K562 (cell line): ENCODE results near the gene CREB3L1. TPM values are rescaled to one million over a fixed set of nuclear protein-coding genes. Genes with fewer than 3 reads are reported as not detected.
A peak's percentile ranks its signal among the peaks of the same experiment; 100 is the strongest.

Experiments used
- COPS2 ChIP-seq: fragments of 450-650 bp; conservative IDR thresholded peaks from 2 replicates; pipeline ENCODE4 v1.6.1; 2016; ENCODE audit warnings: mild to moderate bottlenecking, moderate library complexity
- DMBX1 ChIP-seq: fragments of 250-450 bp; sonication (Bioruptor Pico); IDR thresholded peaks from 2 replicates; pipeline ENCODE4 v1.8.0; 2022; ENCODE audit warnings: inconsistent platforms, mild to moderate bottlenecking, moderate library complexity, borderline replicate concordance
- GTF2F1 ChIP-seq: IDR thresholded peaks from 2 replicates; pipeline ENCODE4 v1.6.1; 2011; ENCODE audit warnings: low read depth, low read length, improper control_type of control experiment
- L3MBTL2 ChIP-seq: fragments of 450-650 bp; IDR thresholded peaks from 2 replicates; pipeline ENCODE4 v1.6.1; 2016; ENCODE audit warnings: mild to moderate bottlenecking, moderate library complexity
- NCOA1 ChIP-seq: fragments of 450-650 bp; IDR thresholded peaks from 2 replicates; pipeline ENCODE4 v1.6.1; 2016; ENCODE audit warnings: low read depth
- NR0B1 ChIP-seq: fragments of 450-650 bp; IDR thresholded peaks from one replicate; pipeline ENCODE4 v1.6.1; 2018; ENCODE audit warnings: mild to moderate bottlenecking, moderate library complexity; ENCODE audit not compliant: partially characterized antibody
- POLR2A ChIP-seq: fragments of 450-650 bp; conservative IDR thresholded peaks from 2 replicates; pipeline ENCODE4 v1.6.1; 2016
- PRPF4 ChIP-seq: fragments of 200-400 bp; formaldehyde crosslinking; IDR thresholded peaks from one replicate; pipeline ENCODE4 v1.6.1; 2017; ENCODE audit warnings: low read length, low read depth, mild to moderate bottlenecking; ENCODE audit not compliant: insufficient read depth, poor library complexity, severe bottlenecking
- RBM17 ChIP-seq: fragments of 200-400 bp; formaldehyde crosslinking; IDR thresholded peaks from 2 replicates; pipeline ENCODE4 v1.6.1; 2017; ENCODE audit warnings: low read depth, mild to moderate bottlenecking, low read length, borderline replicate concordance
- REST ChIP-seq, 2 experiments: fragments of 450-650 bp; formaldehyde crosslinking in 1 of 2; IDR thresholded peaks; 2 replicates each; pipeline versions ENCODE4 v1.4.0 to v1.6.1; 2014 to 2020; ENCODE audit warnings: mild to moderate bottlenecking in 2 of 2, borderline replicate concordance in 1 of 2, low read depth in 1 of 2
- SAP30 ChIP-seq: fragments of 200-600 bp; sonication (generic); IDR thresholded peaks from 2 replicates; pipeline ENCODE4 v1.6.1; 2012; ENCODE audit warnings: borderline replicate concordance, low read depth, mild to moderate bottlenecking, moderate library complexity, low read length, control low read depth, inconsistent platforms; ENCODE audit not compliant: insufficient read depth, poor library complexity, severe bottlenecking
- ZNF143 ChIP-seq: sonication (generic); formaldehyde crosslinking; IDR thresholded peaks from 2 replicates; pipeline ENCODE4 v1.9.0; 2022; ENCODE audit warnings: mild to moderate bottlenecking, missing genetic modification reagents
- ZNF398 ChIP-seq: fragments of 250-450 bp; sonication (Bioruptor Pico); IDR thresholded peaks from 2 replicates; pipeline ENCODE4 v1.8.0; 2021; ENCODE audit warnings: moderate library complexity, mild to moderate bottlenecking, inconsistent platforms
- ZNF444 ChIP-seq: fragments of 250-450 bp; sonication (Bioruptor Pico); IDR thresholded peaks from 2 replicates; pipeline ENCODE4 v1.4.0; 2020; ENCODE audit warnings: mild to moderate bottlenecking, moderate library complexity
- polyA plus RNA-seq, 8 experiments: library from polyadenylated mRNA; depleted of rRNA in 4 of 8; stranded (reverse) in 5 of 8; unstranded in 3 of 8; fragments of >200 nt; fragmentation: Nextera tagmentation in 2 of 8; fragmentation: Illumina TruSeq in 1 of 8; extraction: Ambion mirVana in 2 of 8; extraction: Trizol in 1 of 8; gene quantifications; 2 replicates each; pipeline versions ENCODE4 v1.2.1 to v1.2.3, GENCODE V29; 2011 to 2014; ENCODE audit warnings: inconsistent platforms in 1 of 8, missing spikeins in 1 of 8
- total RNA-seq, 7 experiments: library from RNA; depleted of rRNA in 6 of 7; stranded (reverse); fragments of >200 nt in 6 of 7; fragmentation: Illumina TruSeq in 2 of 7; extraction: Trizol in 2 of 7; gene quantifications; 2 replicates each; pipeline versions ENCODE4 v1.2.1 to v1.2.3, GENCODE V29; 2011 to 2021; ENCODE audit warnings: low replicate concordance in 1 of 7

CREB3L1 gene
- total and polyA plus RNA-seq, 9 of the 15 experiments (the other 6 are each of a cell fraction or from before 2014, with no cell fraction given), result 1.2 to 27.6 (median 3.7) TPM

GRCh38 chr11:46237248-46238077, 40.0 kb upstream of the CREB3L1 start (continued):
- no peak for TF ChIP-seq ZNF398 (CRISPR knock-in tag)
- TF ChIP-seq PRPF4, result peak; percentile 23
- no peak for TF ChIP-seq COPS2
- TF ChIP-seq GTF2F1, result no peak
- TF ChIP-seq SAP30, result peak; percentile 71
- no peak for TF ChIP-seq NR0B1
- TF ChIP-seq DMBX1 (CRISPR knock-in tag), result no peak; the same call in none of the 2 replicates
- peak; percentile 80 for TF ChIP-seq POLR2A
- peak; percentile 83; the same call in 1 of the 2 replicates for TF ChIP-seq L3MBTL2
- no peak; the same call in 1 of the 2 replicates for TF ChIP-seq ZNF444
- TF ChIP-seq ZNF143 (CRISPR knock-in tag), result no peak; the same call in 1 of the 2 replicates
- TF ChIP-seq REST (IDR thresholded peaks at IDR 0.05; ENCODE audit: borderline replicate concordance), result peak; percentile 26; the same call in 1 of the 2 replicates
- no peak for TF ChIP-seq REST (CRISPR knock-in tag; IDR thresholded peaks at IDR 0.05; ENCODE audit: low read depth)
- no peak for TF ChIP-seq RBM17
- TF ChIP-seq NCOA1, result peak; percentile 63; the same call in 1 of the 2 replicates
